Renal cortex interstitium (tissue), 11 donors: ENCODE data around the gene ITSN2. TPM values are rescaled to one million over a fixed set of nuclear protein-coding genes. Genes with fewer than 3 reads are reported as not detected.

Source experiments
- DNase-seq, 11 donors: peaks; one replicate each; pipeline ENCODE4 v3.0.0-alpha.2; 2013; ENCODE audit warnings: low read depth in 9 of 11, low spot score in 4 of 11; ENCODE audit errors: extremely low read depth in 1 of 11
- polyA plus RNA-seq, 3 donors: library from polyadenylated mRNA; unstranded; fragments of 120-200 nt; gene quantifications; one replicate each; pipeline ENCODE4 v1.2.1, GENCODE V29; 2013; ENCODE audit not compliant: insufficient read length in 3 of 3

ITSN2 gene
- polyA plus RNA-seq, 3 donors: 23.5 to 31.2 (median 25.1) TPM

- no peak for DNase-seq
Observed at GRCh38 chr2:24287171-24287570, 73.2 kb downstream of the ITSN2 start.

DNA sequence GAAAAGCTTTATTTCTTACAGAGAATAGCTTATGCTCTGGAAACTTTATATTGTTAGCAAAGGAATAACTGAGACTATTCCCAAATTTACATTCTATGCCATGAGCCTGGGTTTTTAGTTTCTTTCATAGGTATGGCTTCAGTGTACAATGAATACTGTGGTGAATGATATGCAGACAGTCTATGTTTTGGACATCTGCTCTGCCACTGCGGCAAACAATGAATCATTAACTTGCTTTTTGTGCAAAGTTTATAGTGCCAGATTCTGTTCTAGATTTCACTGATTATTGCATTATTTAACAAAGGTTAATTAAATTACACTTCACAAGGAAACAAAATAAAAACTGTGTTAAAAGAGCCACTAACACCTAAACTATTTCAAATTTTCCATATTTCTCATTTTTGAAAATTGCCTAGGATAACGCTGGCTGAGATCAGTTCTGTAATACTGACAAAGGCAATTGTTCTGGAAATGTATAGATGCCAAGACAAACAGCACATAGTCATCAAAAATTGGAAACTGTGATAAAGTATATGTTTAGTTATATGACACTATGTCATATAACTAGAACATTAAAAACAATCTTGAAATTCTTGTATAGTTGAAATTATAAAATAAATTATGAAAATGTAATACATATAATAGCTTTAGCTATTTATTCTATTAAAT, 74.7 kb downstream of the ITSN2 start:
- DNase-seq: no peak

DNA sequence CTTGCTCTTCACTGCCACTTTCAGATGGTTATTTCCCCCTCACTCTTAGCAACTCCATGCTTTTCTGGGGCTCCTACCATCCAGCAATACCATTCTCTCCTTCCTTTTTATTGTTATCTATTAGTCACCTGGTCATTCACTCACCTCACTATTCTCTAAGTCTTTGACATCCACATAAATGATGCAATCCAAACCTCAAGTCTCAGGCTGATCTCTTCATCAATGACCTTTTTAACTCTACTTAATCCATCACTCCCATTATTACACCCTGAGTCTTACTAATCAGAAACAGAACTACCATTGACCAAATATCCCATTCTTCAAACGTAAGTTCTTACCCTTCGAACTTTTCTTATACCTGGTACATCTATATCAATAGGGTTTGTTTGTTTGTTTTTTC, 79.7 kb downstream of the ITSN2 start:
- DNase-seq: no peak

GRCh38 chr2:24280161-24280560, 80.2 kb downstream of the ITSN2 start:
- no peak for DNase-seq

GRCh38 chr2:24276349-24276899, 83.9 kb downstream of the ITSN2 start:
- no peak for DNase-seq

DNA sequence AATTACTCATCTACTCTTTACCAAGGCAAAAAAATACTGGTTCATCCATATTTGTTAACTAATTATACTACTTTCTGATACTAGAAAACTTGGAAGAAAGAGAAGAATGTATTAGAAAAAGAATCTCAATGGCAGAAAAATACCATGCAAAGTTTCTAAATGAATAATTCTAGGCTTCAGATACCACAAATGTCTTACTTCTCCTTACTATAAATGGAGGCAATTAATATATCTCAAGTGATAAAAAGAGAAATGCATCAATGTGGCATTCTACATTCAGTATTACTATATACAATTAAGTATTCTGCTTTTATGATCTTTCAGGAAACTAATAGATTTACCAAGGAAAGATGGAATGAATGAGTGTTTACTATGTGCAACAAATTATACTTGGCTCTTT, 85.5 kb downstream of the ITSN2 start:
- DNase-seq: no peak

DNA sequence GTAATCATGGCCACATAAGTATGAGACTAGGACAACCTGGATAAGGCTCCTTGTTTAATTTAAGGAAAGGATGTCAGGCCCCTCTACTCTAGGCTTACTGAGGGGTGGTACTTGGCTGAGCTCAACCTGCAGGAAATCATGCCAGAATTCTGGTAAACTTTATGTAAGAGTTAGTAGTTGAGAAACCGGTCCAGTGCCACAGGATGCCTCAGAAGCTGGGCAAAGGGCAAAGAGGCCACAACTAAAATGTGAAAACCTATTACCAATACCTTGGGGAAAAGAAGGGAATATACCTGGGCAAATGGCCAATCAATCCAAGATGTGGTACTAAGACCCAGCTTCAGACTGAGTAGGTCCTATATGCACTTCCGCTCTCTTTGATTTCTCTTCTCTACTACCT, 86.7 kb downstream of the ITSN2 start:
- DNase-seq: no peak

DNA sequence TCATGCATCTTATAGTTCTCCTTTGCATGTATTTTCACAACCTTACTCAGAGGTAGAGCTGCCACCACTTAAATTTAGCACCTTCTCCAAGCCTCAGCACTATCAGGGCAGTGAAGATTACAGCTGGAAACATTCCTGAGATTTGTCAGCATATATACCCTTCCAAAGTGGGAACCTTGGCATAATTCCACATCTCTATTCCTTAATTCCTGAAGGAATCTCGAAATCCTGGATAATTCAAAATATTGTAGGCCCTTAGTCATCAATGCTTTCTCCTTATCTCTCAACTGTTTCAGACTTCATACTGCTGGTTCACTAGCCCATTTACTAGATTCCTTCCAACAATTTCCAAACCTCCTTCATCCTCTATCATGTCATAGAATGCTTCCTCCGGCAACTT, 87.4 kb downstream of the ITSN2 start:
- no peak for DNase-seq

DNA sequence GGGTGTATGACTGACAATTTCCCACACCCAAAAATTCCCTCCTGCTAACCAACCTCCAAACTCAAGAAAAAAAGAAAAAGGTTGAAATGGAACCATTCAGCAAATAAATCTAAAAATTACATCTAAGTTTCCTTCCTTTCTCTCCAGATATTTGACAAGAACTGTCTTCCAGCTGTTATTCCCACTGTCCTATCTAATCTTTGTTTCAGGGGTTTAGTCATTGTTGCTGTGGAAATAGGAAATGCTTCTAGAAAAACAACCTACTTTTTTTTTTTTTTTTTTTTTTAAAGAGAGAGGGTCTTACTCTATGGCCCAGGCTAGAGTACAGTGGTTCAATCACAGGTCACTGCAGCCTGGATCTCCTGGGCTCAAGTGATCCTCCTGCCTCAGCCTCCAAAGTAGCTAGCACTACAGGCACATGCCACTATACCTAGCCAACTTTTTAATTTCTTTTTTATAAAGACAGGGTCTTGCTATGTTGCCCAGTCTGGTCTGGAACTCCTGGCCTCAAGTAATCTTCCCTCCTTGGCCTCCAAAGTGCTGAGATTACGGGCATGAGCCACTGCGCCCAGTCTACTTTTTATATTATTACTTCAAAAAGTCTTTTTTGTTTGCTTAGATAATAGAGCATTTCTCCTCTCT, 88.1 kb downstream of the ITSN2 start:
- DNase-seq: no peak

GRCh38 chr2:24269265-24269664, 91.1 kb downstream of the ITSN2 start:
- DNase-seq: no peak

- DNase-seq: no peak
Observed at GRCh38 chr2:24265212-24265611, 95.1 kb downstream of the ITSN2 start.

- no peak for DNase-seq
Observed at GRCh38 chr2:24262421-24262970, 97.8 kb downstream of the ITSN2 start.

DNA sequence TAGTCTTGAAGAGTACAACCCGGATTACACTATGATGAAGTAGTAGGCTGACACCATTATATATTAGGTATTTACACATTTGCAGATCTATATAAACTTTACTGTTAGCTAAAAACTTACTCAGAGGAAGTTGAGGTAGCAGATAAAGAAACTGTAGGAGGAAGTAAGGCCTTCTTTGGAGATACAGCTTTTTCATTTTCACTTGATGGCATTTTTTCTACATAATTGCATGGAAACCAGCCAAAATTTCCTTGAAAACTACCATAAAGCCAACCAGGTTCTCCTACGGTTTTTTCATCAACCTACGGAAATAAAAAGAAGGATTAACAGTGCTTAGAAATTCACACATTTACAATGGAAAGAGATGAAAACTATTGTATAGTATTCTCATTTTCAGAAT, 98.9 kb downstream of the ITSN2 start:
- DNase-seq: no peak

DNA sequence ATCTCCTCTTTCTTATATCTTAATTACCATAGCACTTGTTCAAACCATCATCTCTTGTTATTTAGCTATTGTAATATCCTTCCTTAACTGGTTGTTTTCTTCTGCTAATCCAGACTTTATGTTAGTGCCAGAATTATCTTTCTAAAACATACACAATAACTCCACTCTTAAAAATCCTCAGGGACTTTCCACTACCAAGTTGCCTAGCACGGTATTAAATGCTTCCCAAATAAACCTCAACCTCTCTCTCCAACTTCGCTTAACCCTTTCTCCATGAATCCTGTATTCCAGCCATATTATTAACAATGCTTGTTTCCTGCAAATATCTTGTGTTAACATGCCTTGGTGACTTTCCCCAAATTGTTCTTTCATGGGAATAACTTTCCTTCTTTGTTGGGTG, 101.0 kb downstream of the ITSN2 start:
- DNase-seq: no peak

GRCh38 chr2:24258718-24259117, 101.6 kb downstream of the ITSN2 start:
- DNase-seq: no peak

GRCh38 chr2:24253303-24253919, 106.9 kb downstream of the ITSN2 start:
- no peak for DNase-seq

DNA sequence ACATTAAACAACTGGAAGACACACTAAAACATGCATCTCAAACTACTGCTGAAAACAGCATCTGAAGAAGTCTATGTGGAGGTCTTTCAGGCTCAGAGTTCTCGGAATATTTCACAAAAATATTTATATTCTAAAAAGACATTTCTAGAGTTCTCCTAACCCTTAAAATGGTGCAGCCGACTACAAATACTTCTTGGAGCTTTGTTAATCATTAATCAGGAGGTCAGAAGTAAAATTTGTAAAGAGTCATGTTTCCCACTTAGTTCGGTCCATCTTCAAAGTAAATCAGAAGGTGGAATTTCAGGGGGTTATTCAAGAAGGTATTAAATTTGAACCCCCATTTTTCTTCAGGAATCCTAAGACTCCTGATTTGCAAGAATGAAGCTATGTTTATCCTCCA, 112.7 kb downstream of the ITSN2 start:
- DNase-seq: no peak

GRCh38 chr2:24247164-24247563, 113.2 kb downstream of the ITSN2 start:
- DNase-seq: no peak

DNA sequence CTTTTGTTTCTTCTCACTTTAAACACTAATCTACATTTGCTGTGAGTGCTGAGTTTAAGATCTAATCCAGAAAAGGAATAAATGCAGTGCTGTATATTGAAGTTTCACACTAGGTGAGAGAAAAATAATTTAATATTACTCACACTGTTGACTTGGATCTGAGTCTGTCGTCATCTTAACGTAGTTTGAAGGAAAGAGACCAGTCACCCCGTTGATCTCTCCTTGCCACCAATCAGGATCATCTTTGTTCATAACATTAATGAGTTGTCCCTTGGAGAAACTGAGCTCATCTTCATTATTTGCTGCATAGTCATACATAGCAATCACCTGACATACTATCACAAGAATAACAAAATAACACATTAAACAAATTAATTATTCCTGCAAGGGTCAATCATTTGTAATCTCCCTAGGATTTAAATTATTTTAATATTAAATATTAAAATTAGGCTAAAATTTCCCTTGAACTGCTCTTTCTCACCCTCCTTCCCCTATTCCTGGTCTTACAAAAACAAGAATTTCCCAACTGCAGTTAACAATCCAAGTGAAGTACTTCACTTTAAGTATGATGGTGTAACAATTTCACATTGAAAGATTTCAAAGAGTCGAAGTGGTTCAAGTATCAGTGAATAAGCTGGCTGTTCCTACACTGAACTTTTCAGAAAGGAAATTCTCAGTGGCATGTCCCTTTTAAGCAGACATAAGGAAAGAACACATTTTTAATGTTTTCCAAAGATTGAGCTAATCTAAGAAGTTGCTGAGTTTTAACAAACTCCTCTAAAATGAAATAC, 114.2 kb downstream of the ITSN2 start:
- no peak for DNase-seq
